ENCODE measurements around the gene CTIF. TPM values are rescaled to one million over a fixed set of nuclear protein-coding genes. Genes with fewer than 3 reads are reported as not detected.

CTIF gene
- total RNA-seq, 4 donors from 2014 or later = 72.2 to 137 (median 86.5) TPM

DNA sequence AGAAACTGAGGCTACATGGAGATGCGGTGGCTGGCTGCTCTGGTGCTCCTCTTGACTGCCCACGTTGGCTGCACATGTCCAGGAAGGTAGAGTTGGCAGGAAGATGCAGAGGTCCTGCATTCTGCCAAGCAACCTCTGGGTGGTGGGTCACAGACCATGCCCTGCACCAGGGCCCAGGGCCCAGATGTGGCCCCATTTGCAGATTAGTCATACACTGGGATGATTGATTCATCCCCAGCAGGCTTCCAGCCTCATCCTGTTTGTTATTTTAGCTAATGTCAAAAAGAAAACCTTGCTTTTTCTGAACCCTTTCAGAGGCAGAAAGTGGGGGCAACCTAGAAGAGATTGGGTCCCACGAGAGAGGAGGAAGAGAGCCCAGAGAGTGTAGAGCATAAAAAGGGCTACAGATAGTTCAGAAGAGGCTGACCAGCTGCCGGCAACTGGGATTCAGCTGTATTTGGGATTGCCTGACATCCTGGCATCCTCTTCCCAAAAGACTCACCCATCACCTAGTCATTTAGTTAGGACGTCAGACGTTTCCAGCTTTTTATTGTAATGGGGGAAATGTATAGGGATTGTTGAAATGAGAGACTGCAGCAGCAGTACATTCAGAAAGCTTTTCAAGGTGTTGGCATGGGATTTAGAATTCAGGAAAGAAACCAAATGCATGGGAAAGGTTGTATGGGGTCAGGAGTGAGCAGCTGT, 101.9 kb downstream of the CTIF start:
- H3K36me3 ChIP-seq = peaks cover 0 to 37% (median 0%) of the 10 kb centered on the region in 3 donors
- no peaks in the 10 kb centered on the region for H3K27me3 ChIP-seq
- H3K4me3 ChIP-seq = no peak overlapping the region
- H3K9me3 ChIP-seq = no peaks in the 10 kb centered on the region
- no peak for DNase-seq (ENCODE audit: low spot score in 2 of 2)
- H3K27ac ChIP-seq = no peak overlapping the region
- TF ChIP-seq, protein P1, sequence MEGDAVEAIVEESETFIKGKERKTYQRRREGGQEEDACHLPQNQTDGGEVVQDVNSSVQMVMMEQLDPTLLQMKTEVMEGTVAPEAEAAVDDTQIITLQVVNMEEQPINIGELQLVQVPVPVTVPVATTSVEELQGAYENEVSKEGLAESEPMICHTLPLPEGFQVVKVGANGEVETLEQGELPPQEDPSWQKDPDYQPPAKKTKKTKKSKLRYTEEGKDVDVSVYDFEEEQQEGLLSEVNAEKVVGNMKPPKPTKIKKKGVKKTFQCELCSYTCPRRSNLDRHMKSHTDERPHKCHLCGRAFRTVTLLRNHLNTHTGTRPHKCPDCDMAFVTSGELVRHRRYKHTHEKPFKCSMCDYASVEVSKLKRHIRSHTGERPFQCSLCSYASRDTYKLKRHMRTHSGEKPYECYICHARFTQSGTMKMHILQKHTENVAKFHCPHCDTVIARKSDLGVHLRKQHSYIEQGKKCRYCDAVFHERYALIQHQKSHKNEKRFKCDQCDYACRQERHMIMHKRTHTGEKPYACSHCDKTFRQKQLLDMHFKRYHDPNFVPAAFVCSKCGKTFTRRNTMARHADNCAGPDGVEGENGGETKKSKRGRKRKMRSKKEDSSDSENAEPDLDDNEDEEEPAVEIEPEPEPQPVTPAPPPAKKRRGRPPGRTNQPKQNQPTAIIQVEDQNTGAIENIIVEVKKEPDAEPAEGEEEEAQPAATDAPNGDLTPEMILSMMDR (IDR thresholded peaks at IDR 0.05) = no peak
- no peak for TF ChIP-seq EP300 (IDR thresholded peaks at IDR 0.05)
- TF ChIP-seq POLR2A (IDR thresholded peaks at IDR 0.05) = no peak
- 73 to 79% methylated on average over 6 of the region's 6 CpGs for WGBS, 2 donors
- no peaks in the 10 kb centered on the region for H3K4me1 ChIP-seq

DNA sequence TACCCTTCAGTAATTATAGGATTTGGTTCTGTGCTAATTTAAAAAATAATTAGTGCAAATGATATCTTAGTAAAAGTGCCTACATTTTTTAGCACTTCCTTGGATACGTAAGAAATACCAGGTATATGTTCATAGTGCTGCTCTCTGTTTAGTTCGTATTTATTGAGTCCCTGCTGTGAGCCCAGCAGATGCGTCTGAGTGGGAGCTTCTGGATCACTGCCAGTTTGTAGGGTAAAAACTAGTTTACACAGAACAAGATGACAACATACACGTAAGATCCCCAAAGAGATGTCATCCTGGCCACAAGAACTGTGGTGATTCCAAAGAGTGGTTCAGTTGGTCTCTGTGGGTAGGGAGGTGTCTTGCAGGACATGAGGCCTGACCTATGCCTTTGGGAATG, 103.2 kb downstream of the CTIF start:
- Histone ChIP-seq H3K9me3 (no peaks in the 10 kb centered on the region), H3K4me3 (no peak overlapping the region), H3K27me3 (no peaks in the 10 kb centered on the region), H3K27ac (no peak overlapping the region), H3K4me1 (no peaks in the 10 kb centered on the region), H3K36me3 (peaks cover 0 to 31% (median 0%) of the 10 kb centered on the region in 3 donors)
- WGBS, 2 donors = 90 to 93% methylated on average over 4 of the region's 4 CpGs
- no peak for DNase-seq (ENCODE audit: low spot score in 2 of 2)
- TF ChIP-seq POLR2A (IDR thresholded peaks at IDR 0.05) (no peak), EP300 (IDR thresholded peaks at IDR 0.05) (no peak)
- TF ChIP-seq, protein P1 (IDR thresholded peaks at IDR 0.05) = no peak

DNA sequence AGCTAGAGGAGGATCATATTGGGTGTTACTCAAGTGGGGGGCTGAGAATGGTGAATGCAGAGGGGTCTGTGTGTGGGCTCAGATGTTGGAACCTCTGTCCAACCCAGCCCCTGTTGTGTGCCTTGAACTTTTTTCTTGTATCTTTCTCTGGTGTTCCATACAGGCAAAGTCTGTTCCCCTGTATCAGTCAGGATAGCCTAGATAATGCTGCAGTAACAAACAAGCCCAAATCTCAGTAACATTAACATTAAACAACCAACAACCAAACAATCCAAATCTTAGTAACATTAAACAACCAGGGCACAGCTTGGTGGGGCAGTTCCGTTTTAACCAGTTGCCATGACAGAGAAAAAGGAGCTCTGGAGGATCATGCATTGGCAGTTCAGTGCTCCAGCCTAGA, 103.7 kb downstream of the CTIF start:
- TF ChIP-seq POLR2A (IDR thresholded peaks at IDR 0.05) = no peak
- TF ChIP-seq EP300 (IDR thresholded peaks at IDR 0.05) = no peak
- TF ChIP-seq, protein P1 (IDR thresholded peaks at IDR 0.05) = no peak
- Histone ChIP-seq H3K4me3 (no peak overlapping the region), H3K4me1 (no peaks in the 10 kb centered on the region), H3K27me3 (no peaks in the 10 kb centered on the region), H3K27ac (no peak overlapping the region), H3K36me3 (peaks cover 0 to 26% (median 0%) of the 10 kb centered on the region in 3 donors), H3K9me3 (no peaks in the 10 kb centered on the region)
- 93 to 100% methylated on average over 1 of the region's 1 CpG for WGBS, 2 donors
- no peak for DNase-seq (ENCODE audit: low spot score in 2 of 2)

- Histone ChIP-seq H3K9me3 (no peaks in the 10 kb centered on the region), H3K4me3 (no peak overlapping the region), H3K36me3 (peaks cover 0 to 19% (median 0%) of the 10 kb centered on the region in 3 donors), H3K27ac (no peak overlapping the region), H3K4me1 (no peaks in the 10 kb centered on the region), H3K27me3 (no peaks in the 10 kb centered on the region)
- no peak for TF ChIP-seq POLR2A (IDR thresholded peaks at IDR 0.05)
- TF ChIP-seq EP300 (IDR thresholded peaks at IDR 0.05) = no peak
- TF ChIP-seq, protein P1 (IDR thresholded peaks at IDR 0.05) = no peak
- 73 to 79% methylated on average over 1 of the region's 1 CpG for WGBS, 2 donors
- DNase-seq (ENCODE audit: low spot score in 2 of 2) = no peak
Measured at GRCh38 chr18:48643262-48643661, 104.4 kb downstream of the CTIF start.

GRCh38 chr18:48644029-48644428, 105.2 kb downstream of the CTIF start:
- no peak for DNase-seq (ENCODE audit: low spot score in 2 of 2)
- TF ChIP-seq POLR2A (IDR thresholded peaks at IDR 0.05) (no peak), EP300 (IDR thresholded peaks at IDR 0.05) (no peak)
- TF ChIP-seq, protein P1 (IDR thresholded peaks at IDR 0.05) = no peak
- Histone ChIP-seq H3K4me3 (no peak overlapping the region), H3K27me3 (no peaks in the 10 kb centered on the region), H3K36me3 (peaks cover 0 to 16% (median 0%) of the 10 kb centered on the region in 3 donors), H3K4me1 (no peaks in the 10 kb centered on the region), H3K9me3 (no peaks in the 10 kb centered on the region), H3K27ac (no peak overlapping the region)
- WGBS, 2 donors = 93% methylated on average over 5 of the region's 5 CpGs
